Lung (tissue), 12 donors: Measurements from ENCODE around the gene VTI1A. TPM values are rescaled to one million over a fixed set of nuclear protein-coding genes. Genes with fewer than 3 reads are reported as not detected.

ENCODE experiments used
- ATAC-seq: fragments of 200-7000 bp; cut with Tn5 transposase; one replicate; pipeline ENCODE4 v1.9.1; 2020; ENCODE audit warnings: moderate number of reproducible peaks; ENCODE audit not compliant: insufficient read depth, low FRiP score
- DNase-seq, 3 donors: peaks; one replicate each; pipeline ENCODE4 v3.0.0-alpha.2; 2013 to 2017
- H3K27ac ChIP-seq, 2 donors: one replicate each; pipeline ENCODE4 v1.5.1; 2013; ENCODE audit warnings: mild to moderate bottlenecking in 2 of 2, moderate library complexity in 2 of 2, control low read depth in 1 of 2, inconsistent platforms in 1 of 2, low read depth in 1 of 2, low read length in 1 of 2
- H3K27me3 ChIP-seq, 3 donors: one replicate each; pipeline ENCODE4 v1.5.1; 2013; ENCODE audit warnings: low read length in 2 of 3; ENCODE audit not compliant: control insufficient read depth in 3 of 3, insufficient read depth in 3 of 3
- H3K36me3 ChIP-seq, 4 donors: one replicate each; pipeline ENCODE4 v1.5.1; 2013; ENCODE audit warnings: low read length in 4 of 4, mild to moderate bottlenecking in 1 of 4, moderate library complexity in 1 of 4; ENCODE audit not compliant: control insufficient read depth in 4 of 4, insufficient read depth in 4 of 4
- H3K4me1 ChIP-seq, 5 donors: one replicate each; pipeline ENCODE4 v1.5.1; 2013; ENCODE audit warnings: low read length in 5 of 5, mild to moderate bottlenecking in 2 of 5, moderate library complexity in 1 of 5; ENCODE audit not compliant: control insufficient read depth in 5 of 5, insufficient read depth in 5 of 5
- H3K4me3 ChIP-seq: one replicate; pipeline ENCODE4 v1.5.1; 2013; ENCODE audit warnings: mild to moderate bottlenecking, control low read depth, moderate library complexity
- H3K9ac ChIP-seq, 2 donors: one replicate each; pipeline ENCODE4 v1.5.1; 2013; ENCODE audit warnings: low read length in 2 of 2, control low read depth in 1 of 2; ENCODE audit not compliant: insufficient read depth in 1 of 2
- H3K9me3 ChIP-seq, 4 donors: one replicate each; pipeline ENCODE4 v1.5.1; 2013; ENCODE audit warnings: low read length in 3 of 4, mild to moderate bottlenecking in 1 of 4, moderate library complexity in 1 of 4; ENCODE audit not compliant: control insufficient read depth in 4 of 4, insufficient read depth in 3 of 4
- CTCF ChIP-seq: IDR thresholded peaks from 2 replicates; pipeline ENCODE4 v1.5.1; 2012; ENCODE audit warnings: mild to moderate bottlenecking; ENCODE audit errors: control extremely low read depth, extremely low read depth
- whole genome bisulfite sequencing, 2 donors: extraction: QIAGEN DNeasy Blood & Tissue Kit; methylation state at CpG; one replicate each; pipeline ENCODE4 v1.1.7; 2013; 5-methylcytosine and 5-hydroxymethylcytosine counted together
- polyA plus RNA-seq, 2 donors: library from polyadenylated mRNA; stranded (reverse); fragments of 200-250 nt; gene quantifications; one replicate each; pipeline ENCODE4 v1.2.1, GENCODE V29; 2013
- total RNA-seq, 2 donors: library from RNA; depleted of rRNA in 1 of 2; stranded (reverse); fragments of >200 nt in 1 of 2; gene quantifications; one replicate each; pipeline ENCODE4 v1.2.1, GENCODE V29; 2014 to 2021
- donor health status: control.
- donor health status: control.
- donor health status: Bipolar disorder and iron deficiency.
- donor health status: healthy.
- donor health status: DM: yes; HTN: yes; CAD: no.

VTI1A gene
- total and polyA plus RNA-seq, 4 donors, result 9.2 to 48.2 (median 28.4) TPM

- Histone ChIP-seq H3K4me1 (no peaks in the 10 kb centered on the region), H3K4me3 (no peak overlapping the region), H3K9me3 (no peaks in the 10 kb centered on the region), H3K27me3 (no peaks in the 10 kb centered on the region), H3K9ac (no peak overlapping the region), H3K27ac (no peak overlapping the region), H3K36me3 (no peaks in the 10 kb centered on the region)
- WGBS, 2 donors, result 75 to 89% methylated on average over 6 of the region's 6 CpGs
- no peak for TF ChIP-seq CTCF
- DNase-seq (no peak), ATAC-seq (no peak)
Observed at GRCh38 chr10:112653215-112653614, 206.2 kb downstream of the VTI1A start.

- no peak overlapping the region for H3K27ac ChIP-seq
- H3K36me3 ChIP-seq, result no peaks in the 10 kb centered on the region
- H3K27me3 ChIP-seq, result no peaks in the 10 kb centered on the region
- no peaks in the 10 kb centered on the region for H3K9me3 ChIP-seq
- H3K4me3 ChIP-seq, result no peak overlapping the region
- TF ChIP-seq CTCF, result no peak
- no peak for DNase-seq
- WGBS, 2 donors, result 93 to 94% methylated on average over 3 of the region's 3 CpGs
- no peaks in the 10 kb centered on the region for H3K4me1 ChIP-seq
- ATAC-seq, result no peak
- no peak overlapping the region for H3K9ac ChIP-seq
Observed at GRCh38 chr10:112653851-112654250, 206.8 kb downstream of the VTI1A start.

- H3K27me3 ChIP-seq, result no peaks in the 10 kb centered on the region
- WGBS, 2 donors, result 95% methylated on average over 3 of the region's 3 CpGs
- TF ChIP-seq CTCF, result no peak
- no peaks in the 10 kb centered on the region for H3K36me3 ChIP-seq
- no peak overlapping the region for H3K4me3 ChIP-seq
- DNase-seq, result no peak
- peaks cover 0 to 4% (median 0%) of the 10 kb centered on the region in 5 donors for H3K4me1 ChIP-seq
- no peak overlapping the region for H3K27ac ChIP-seq
- H3K9ac ChIP-seq, result no peak overlapping the region
- ATAC-seq, result no peak
- no peaks in the 10 kb centered on the region for H3K9me3 ChIP-seq
Observed at GRCh38 chr10:112654794-112655193, 207.8 kb downstream of the VTI1A start.

GRCh38 chr10:112655722-112656121 is 208.7 kb downstream of the VTI1A start:
- no peak for DNase-seq
- H3K9ac ChIP-seq, result no peak overlapping the region
- no peaks in the 10 kb centered on the region for H3K36me3 ChIP-seq
- H3K27me3 ChIP-seq, result no peaks in the 10 kb centered on the region
- no peaks in the 10 kb centered on the region for H3K9me3 ChIP-seq
- ATAC-seq, result no peak
- no peak for TF ChIP-seq CTCF
- no peak overlapping the region for H3K27ac ChIP-seq
- no peak overlapping the region for H3K4me3 ChIP-seq
- WGBS, 2 donors, result 95 to 97% methylated on average over 1 of the region's 1 CpG
- peaks cover 0 to 4% (median 0%) of the 10 kb centered on the region in 5 donors for H3K4me1 ChIP-seq
